ENCODE data around the gene CCDC85A. TPM values are rescaled to one million over a fixed set of nuclear protein-coding genes. Genes with fewer than 3 reads are reported as not detected.

Gene CCDC85A
- total and polyA plus RNA-seq, 11 donors: 1.6 to 14.2 (median 4.0) TPM

GRCh38 chr2:56410140-56410539, 226.3 kb downstream of the CCDC85A start:
- 95 to 100% (median 97%) methylated on average over 1 of the region's 1 CpG for WGBS, 4 donors
- ATAC-seq (no peak), DNase-seq (no peak)
- H3K27me3 ChIP-seq: no peaks in the 10 kb centered on the region
- H3K4me1 ChIP-seq: no peaks in the 10 kb centered on the region
- H3K4me3 ChIP-seq: no peak overlapping the region
- TF ChIP-seq CTCF (IDR thresholded peaks at IDR 0.05) (no peak), POLR2A (IDR thresholded peaks at IDR 0.05) (no peak)
- no peaks in the 10 kb centered on the region for H3K36me3 ChIP-seq
- no peaks in the 10 kb centered on the region for H3K9me3 ChIP-seq
- intact Hi-C loops (cut with DNase I): no loop called here
- no peak overlapping the region for H3K27ac ChIP-seq

- Histone ChIP-seq H3K27ac (no peak overlapping the region), H3K9me3 (peaks cover 0 to 12% (median 0%) of the 10 kb centered on the region in 12 donors), H3K4me3 (no peak overlapping the region), H3K36me3 (no peaks in the 10 kb centered on the region), H3K27me3 (no peaks in the 10 kb centered on the region), H3K4me1 (no peaks in the 10 kb centered on the region)
- DNase-seq: no peak
- no peak for TF ChIP-seq POLR2A (IDR thresholded peaks at IDR 0.05)
- TF ChIP-seq CTCF (IDR thresholded peaks at IDR 0.05): no peak
- intact Hi-C loops (cut with DNase I): no loop called here
- no peak for ATAC-seq
- 81 to 88% (median 82%) methylated on average over 1 of the region's 1 CpG for WGBS, 4 donors
These were observed 232.8 kb downstream of the CCDC85A start for GRCh38 chr2:56416500-56417176.
